OCI-LY7 (cell line): Measurements from ENCODE around the gene TMEM63A. TPM values are rescaled to one million over a fixed set of nuclear protein-coding genes. Genes with fewer than 3 reads are reported as not detected.

Experiments
- BruUV-seq: library from RNA; stranded (reverse); fragments of 400-500 nt; replicated peaks from 2 replicates; lab custom pipeline; 2021; lab: Mats Ljungman, UMichigan
- CTCF ChIA-PET: fragments of 300-600 bp; sonication (Branson Sonifier 250); formaldehyde crosslinking; loops from one replicate; lab custom pipeline; 2022; ENCODE audit warnings: antibody characterized with exemption; ENCODE audit not compliant: unreplicated experiment; lab: Charles Lee
- POLR2A ChIA-PET: fragments of 300-600 bp; sonication (Branson Sonifier 250); formaldehyde crosslinking; loops from one replicate; lab custom pipeline; 2022; ENCODE audit warnings: antibody characterized with exemption; lab: Charles Lee
- DNase-seq: peaks from one replicate; pipeline ENCODE4 v3.0.0-alpha.2; 2015; ENCODE audit warnings: low spot score
- H2AFZ ChIP-seq: fragments of 200-600 bp; sonication (generic), shearing (Covaris generic); 2 replicates; pipeline ENCODE4 v1.6.1; 2014; ENCODE audit warnings: mild to moderate bottlenecking, antibody characterized with exemption, low read length, moderate library complexity
- H3K27ac ChIP-seq: fragments of 200-600 bp; sonication (generic); 2 replicates; pipeline ENCODE4 v1.5.1; 2014; ENCODE audit warnings: mixed run types, low read depth, mild to moderate bottlenecking, moderate library complexity, low read length, inconsistent platforms; ENCODE audit not compliant: poor library complexity, severe bottlenecking
- H3K36me3 ChIP-seq: fragments of 200-600 bp; sonication (generic); 2 replicates; pipeline ENCODE4 v1.6.1; 2014; ENCODE audit warnings: mild to moderate bottlenecking, antibody characterized with exemption, low read length, moderate library complexity, mixed read lengths; ENCODE audit not compliant: insufficient read depth
- H3K4me1 ChIP-seq: fragments of 200-600 bp; sonication (generic); 2 replicates; pipeline ENCODE4 v1.5.1; 2014; ENCODE audit warnings: mild to moderate bottlenecking, low read length; ENCODE audit not compliant: insufficient read depth, poor library complexity, severe bottlenecking
- H3K4me2 ChIP-seq: fragments of 200-600 bp; sonication (generic); 2 replicates; pipeline ENCODE4 v1.6.1; 2014; ENCODE audit warnings: mild to moderate bottlenecking, low read length
- H3K4me3 ChIP-seq: fragments of 200-600 bp; sonication (generic); 2 replicates; pipeline ENCODE4 v1.5.1; 2014; ENCODE audit warnings: mild to moderate bottlenecking, low read depth, low read length; ENCODE audit not compliant: poor library complexity, severe bottlenecking
- H3K79me2 ChIP-seq: fragments of 200-600 bp; sonication (generic); 2 replicates; pipeline ENCODE4 v1.6.1; 2016; ENCODE audit warnings: low read depth, mild to moderate bottlenecking, low read length, moderate library complexity, mixed read lengths; ENCODE audit not compliant: insufficient read depth
- H3K9me2 ChIP-seq: fragments of 200-600 bp; sonication (generic); 2 replicates; pipeline ENCODE4 v1.6.1; 2016; ENCODE audit warnings: mild to moderate bottlenecking, low read length, mixed read lengths; ENCODE audit not compliant: insufficient read depth
- H3K9me3 ChIP-seq: fragments of 200-600 bp; sonication (generic); 2 replicates; pipeline ENCODE4 v1.6.1; 2014; ENCODE audit warnings: mild to moderate bottlenecking, mixed run types, low read length, mixed read lengths
- H4K20me1 ChIP-seq: fragments of 200-600 bp; sonication (generic); 2 replicates; pipeline ENCODE4 v1.6.1; 2014; ENCODE audit warnings: mild to moderate bottlenecking, antibody characterized with exemption, low read length, moderate library complexity, mixed read lengths; ENCODE audit not compliant: insufficient read depth
- CTCF ChIP-seq: fragments of 200-600 bp; sonication (generic); conservative IDR thresholded peaks from 2 replicates; pipeline ENCODE4 v1.5.1; 2014; ENCODE audit warnings: mild to moderate bottlenecking, antibody characterized with exemption, low read length, moderate library complexity, mixed read lengths
- EZH2phosphoT487 ChIP-seq: fragments of 200-600 bp; sonication (generic); IDR thresholded peaks from 2 replicates; pipeline ENCODE4 v1.6.1; 2018; ENCODE audit warnings: low read depth, borderline replicate concordance, mild to moderate bottlenecking, mixed run types, antibody characterized with exemption, low read length, moderate library complexity, mixed read lengths
- intact Hi-C: fragments of 100-400 bp; cut with micrococcal nuclease; formaldehyde crosslinking; loops from one replicate; pipeline ENCODE4 v1.10.0; 2022; ENCODE audit not compliant: unreplicated experiment
- total RNA-seq, 2 experiments: library from RNA; depleted of rRNA in 1 of 2; stranded (reverse); fragments of >200 nt in 1 of 2; shearing (Covaris generic) in 1 of 2; gene quantifications; 2 replicates each; pipeline ENCODE4 v1.2.3, GENCODE V29; 2014 to 2022

TMEM63A gene
- total RNA-seq, 2 experiments from 2014 or later = 21.0 to 46.5 TPM

- Histone ChIP-seq H3K27ac (peak overlapping the region; percentile 43), H3K4me3 (no peak overlapping the region), H3K9me2 (no peaks in the 10 kb centered on the region), H3K79me2 (peaks cover 23% of the 10 kb centered on the region), H3K36me3 (peaks cover 15% of the 10 kb centered on the region), H4K20me1 (0 out of 2 replicates have a peak, but pooled peaks cover 5% of the 10 kb centered on the region), H3K9me3 (no peaks in the 10 kb centered on the region), H2AFZ (peak overlapping the region; percentile 85), H3K4me1 (peaks cover 57% of the 10 kb centered on the region), H3K4me2 (peak overlapping the region; percentile 23)
- ChIA-PET POLR2A (interaction anchor here (0.5 to 9.1 kb wide), 5 partner anchors 10 to 485 kb away, joined by 3 to 83 read pairs (median 4); partner anchors contain the start of gene LEFTY2), CTCF (interaction anchor here (0.5 kb wide), 1 partner anchor 241 kb away, joined by 3 read pairs; no protein-coding TSS in a partner anchor)
- intact Hi-C loops = loop anchor here (10.0 kb wide), 1 partner anchor 728 kb away; no protein-coding TSS in a partner anchor
- TF ChIP-seq CTCF (no peak), EZH2phosphoT487 (no peak)
- peak; percentile 36 for DNase-seq
- no TSS peak for BruUV-seq
These were observed 44.5 kb upstream of the TMEM63A start for GRCh38 chr1:225926551-225927113.

GRCh38 chr1:225923692-225924555 lies 41.7 kb upstream of the TMEM63A start, which contains the start of gene PYCR2:
TSS of gene PYCR2 (minus strand) at chr1:225924250. CDS start at chr1:225924110, 140 bp downstream.
- H3K4me3 ChIP-seq = peak within 1 kb of the TSS; percentile 91
- H3K79me2 ChIP-seq = peaks cover 32% of the 10 kb centered on the region
- no peaks in the 10 kb centered on the region for H3K9me3 ChIP-seq
- peak within 1 kb of the TSS; percentile 19; the same call in 1 of the 2 replicates for H2AFZ ChIP-seq
- peaks cover 40% of the 10 kb centered on the region for H3K36me3 ChIP-seq
- H3K4me2 ChIP-seq = peak within 1 kb of the TSS; percentile 81
- H3K4me1 ChIP-seq = peaks cover 65% of the 10 kb centered on the region
- TSS peak; percentile 82 for BruUV-seq
- TF ChIP-seq EZH2phosphoT487 (no peak), CTCF (no peak)
- ChIA-PET POLR2A (interaction anchor here (0.6 to 9.1 kb wide), 23 partner anchors 8 to 502 kb away, joined by 3 to 83 read pairs (median 4); partner anchors contain the start of genes LEFTY2, SDE2, SRP9 and TMEM63A), CTCF (interaction anchor here (0.6 to 1.0 kb wide), 5 partner anchors 38 to 77 kb away, joined by 3 to 5 read pairs (median 3); partner anchors contain the start of gene TMEM63A)
- H3K9me2 ChIP-seq = no peaks in the 10 kb centered on the region
- H3K27ac ChIP-seq = peak within 1 kb of the TSS; percentile 81
- intact Hi-C loops = loop anchor here (1.0 to 10.0 kb wide), 5 partner anchors 18 to 731 kb away; no protein-coding TSS in a partner anchor
- peak; percentile 98 for DNase-seq
- 0 out of 2 replicates have a peak, but pooled peaks cover 5% of the 10 kb centered on the region for H4K20me1 ChIP-seq
